Measurements from ENCODE around the gene TOR2A. TPM values are rescaled to one million over a fixed set of nuclear protein-coding genes. Genes with fewer than 3 reads are reported as not detected.

The TOR2A gene
- total RNA-seq, 1 donor from 2014 or later: 5.5 TPM

DNA sequence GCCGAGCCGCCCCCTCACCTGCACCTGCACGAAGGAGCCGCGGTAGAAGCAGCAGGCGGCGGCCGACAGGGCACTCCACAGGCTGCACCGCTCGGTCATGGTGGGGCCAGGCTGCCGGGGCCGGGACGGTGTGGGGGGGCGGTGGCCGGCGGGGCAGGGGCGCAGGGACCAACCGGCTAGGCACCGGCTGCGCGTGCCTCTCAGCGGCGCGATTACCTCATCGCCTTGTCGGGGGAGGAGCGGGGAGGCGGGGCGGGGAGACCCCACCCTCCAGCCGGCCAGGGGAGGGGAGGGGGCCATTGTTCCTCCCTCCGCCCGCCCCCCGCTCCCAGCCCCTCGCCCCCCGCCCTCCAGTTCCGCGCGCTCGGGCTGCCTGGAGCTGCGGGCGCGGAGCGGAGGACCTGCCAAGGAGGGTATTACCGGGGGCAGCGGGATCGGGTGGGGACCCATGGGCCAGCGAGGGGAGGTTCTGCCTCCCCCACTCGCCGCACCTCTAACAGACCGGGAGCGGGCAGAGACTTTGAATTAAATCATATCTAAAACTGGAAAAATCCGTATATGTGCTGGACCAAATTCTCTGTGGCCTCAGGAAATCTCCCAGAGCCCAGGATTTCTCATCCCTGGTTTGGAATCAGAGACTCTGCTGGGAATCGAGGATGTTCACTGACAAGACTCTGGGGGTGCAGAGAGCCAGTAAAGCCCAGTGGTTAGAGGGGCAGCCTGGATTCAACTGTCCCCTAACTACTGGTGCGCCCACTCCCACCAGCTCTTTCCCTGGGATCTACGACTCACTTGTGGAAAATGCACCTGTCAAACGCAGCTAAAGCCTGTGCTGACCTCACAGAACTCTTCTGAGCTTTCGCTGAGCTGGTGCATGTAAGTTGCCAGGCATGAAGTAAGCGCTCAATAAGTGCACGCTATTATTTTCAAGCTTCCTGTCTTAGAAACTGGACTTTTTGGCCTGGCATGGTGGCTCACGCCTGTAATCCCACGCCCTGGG is 20.3 kb upstream of the TOR2A start:
- peaks cover 50% of the 10 kb centered on the region for H3K27me3 ChIP-seq
- peaks cover 34% of the 10 kb centered on the region for H3K27me3 Mint-ChIP-seq (ENCODE audit: insufficient read depth, low read depth)
- no peak overlapping the region for H3K27ac Mint-ChIP-seq
- peak overlapping the region; percentile 78 for H2AFZ ChIP-seq (replicated peaks)
- peaks cover 18% of the 10 kb centered on the region for H3F3A ChIP-seq (ENCODE audit: low read depth)
- peaks cover 49% of the 10 kb centered on the region for H4K20me1 ChIP-seq (ENCODE audit: low read depth)
- no peaks in the 10 kb centered on the region for H3K36me3 Mint-ChIP-seq
- DNase-seq (ENCODE audit: low spot score): peak; percentile 89
- no peaks in the 10 kb centered on the region for H3K36me3 ChIP-seq
- H3K9me3 ChIP-seq (ENCODE audit: low read depth): no peaks in the 10 kb centered on the region
- H3K4me3 Mint-ChIP-seq: peak overlapping the region; percentile 75
- no peak overlapping the region for H3K9ac ChIP-seq
- H3K4me1 Mint-ChIP-seq: peaks cover 4% of the 10 kb centered on the region
- H3K9me3 Mint-ChIP-seq: no peaks in the 10 kb centered on the region
- H3K4me3 ChIP-seq: peak overlapping the region; percentile 85
- peak overlapping the region; percentile 99 for H3K4me2 ChIP-seq
- H3K27ac ChIP-seq: no peak overlapping the region
- peaks cover 6% of the 10 kb centered on the region for H3K4me1 ChIP-seq
- H3K79me2 ChIP-seq (ENCODE audit: low read depth): no peaks in the 10 kb centered on the region
- TF ChIP-seq CTCF (IDR thresholded peaks at IDR 0.05) (no peak), EZH2 (IDR thresholded peaks at IDR 0.05) (no peak), EZH2phosphoT487 (IDR thresholded peaks at IDR 0.05) (no peak)

GRCh38 chr9:127754099-127755060 is 19.3 kb upstream of the TOR2A start:
- Histone ChIP-seq H2AFZ (replicated peaks) (peak overlapping the region; percentile 78), H3K4me1 (peaks cover 6% of the 10 kb centered on the region), H3K36me3 (no peaks in the 10 kb centered on the region), H3K9me3 (ENCODE audit: low read depth) (no peaks in the 10 kb centered on the region), H4K20me1 (ENCODE audit: low read depth) (peaks cover 49% of the 10 kb centered on the region), H3K4me2 (peak overlapping the region; percentile 99), H3K9ac (no peak overlapping the region), H3K79me2 (ENCODE audit: low read depth) (no peaks in the 10 kb centered on the region), H3K4me3 (peak overlapping the region; percentile 85), H3K27me3 (peaks cover 50% of the 10 kb centered on the region), H3K27ac (no peak overlapping the region), H3F3A (ENCODE audit: low read depth) (peaks cover 18% of the 10 kb centered on the region)
- Mint-ChIP-seq H3K36me3 (no peaks in the 10 kb centered on the region), H3K27me3 (ENCODE audit: insufficient read depth, low read depth) (peaks cover 36% of the 10 kb centered on the region), H3K9me3 (no peaks in the 10 kb centered on the region), H3K4me3 (peak overlapping the region; percentile 80), H3K4me1 (peaks cover 4% of the 10 kb centered on the region), H3K27ac (no peak overlapping the region)
- DNase-seq (ENCODE audit: low spot score): peak; percentile 86
- TF ChIP-seq EZH2 (IDR thresholded peaks at IDR 0.05) (peak; percentile 35), CTCF (IDR thresholded peaks at IDR 0.05) (no peak)

- no peak overlapping the region for H3K27ac Mint-ChIP-seq
- TF ChIP-seq CTCF (IDR thresholded peaks at IDR 0.05) (no peak), EZH2phosphoT487 (IDR thresholded peaks at IDR 0.05) (no peak), EZH2 (IDR thresholded peaks at IDR 0.05) (no peak)
- Histone ChIP-seq H3K9ac (no peak overlapping the region), H3K4me2 (peak overlapping the region; percentile 99), H3K36me3 (no peaks in the 10 kb centered on the region), H3K27me3 (peaks cover 50% of the 10 kb centered on the region), H3K79me2 (ENCODE audit: low read depth) (no peaks in the 10 kb centered on the region), H3K4me3 (no peak overlapping the region), H2AFZ (replicated peaks) (no peak overlapping the region), H3K4me1 (peaks cover 6% of the 10 kb centered on the region), H3F3A (ENCODE audit: low read depth) (peaks cover 18% of the 10 kb centered on the region), H3K9me3 (ENCODE audit: low read depth) (no peaks in the 10 kb centered on the region), H3K27ac (no peak overlapping the region), H4K20me1 (ENCODE audit: low read depth) (peaks cover 49% of the 10 kb centered on the region)
- peaks cover 31% of the 10 kb centered on the region for H3K27me3 Mint-ChIP-seq (ENCODE audit: insufficient read depth, low read depth)
- no peak for DNase-seq (ENCODE audit: low spot score)
- peaks cover 4% of the 10 kb centered on the region for H3K4me1 Mint-ChIP-seq
- H3K9me3 Mint-ChIP-seq: no peaks in the 10 kb centered on the region
- H3K4me3 Mint-ChIP-seq: peak overlapping the region; percentile 63
- H3K36me3 Mint-ChIP-seq: no peaks in the 10 kb centered on the region
These were observed 18.5 kb upstream of the TOR2A start for GRCh38 chr9:127753622-127754021.

Measured in neural progenitor cell (in vitro differentiated cells).